Measurements from ENCODE around the gene ACTR3.

GRCh38 chr2:113879457-113879856 lies 10.4 kb upstream of the ACTR3 start:
- TF ChIP-seq CTCF (conservative IDR thresholded peaks at IDR 0.05; ENCODE audit: low read depth, low read length) (no peak), EZH2 (IDR thresholded peaks at IDR 0.05; ENCODE audit: low read length, unreplicated experiment) (no peak), EZH2phosphoT487 (IDR thresholded peaks at IDR 0.05; ENCODE audit: borderline replicate concordance, low read length) (no peak)

Data from PC-3 (cell line).